SK-N-SH (cell line): ENCODE results near the gene MAP10. TPM values are rescaled to one million over a fixed set of nuclear protein-coding genes. Genes with fewer than 3 reads are reported as not detected.

Source experiments
- CTCF ChIA-PET: fragments of 300-600, 350-600 bp; formaldehyde crosslinking; extraction: SDS; loops from one replicate; lab custom pipeline; 2021; lab: Yijun Ruan, JAX
- POLR2A ChIA-PET: fragments of 350-600 bp; sonication (Branson Sonifier 250); formaldehyde crosslinking; extraction: SDS; loops from one replicate; lab custom pipeline; 2020; ENCODE audit warnings: antibody characterized with exemption, inconsistent platforms; lab: Yijun Ruan, JAX
- DNase-seq: peaks from one replicate; pipeline ENCODE4 v3.0.0; 2012
- H2AFZ ChIP-seq: fragments of 200-600 bp; sonication (generic); 2 replicates; pipeline ENCODE4 v1.8.1; 2016; ENCODE audit warnings: antibody characterized with exemption, mild to moderate bottlenecking, low read depth
- H3F3A ChIP-seq: fragments of 200-600 bp; sonication (generic); replicated peaks from 2 replicates; pipeline ENCODE3; 2016; ENCODE audit warnings: antibody characterized with exemption, mild to moderate bottlenecking; ENCODE audit not compliant: insufficient read depth
- H3K27ac ChIP-seq, 2 experiments: fragments of 200-500 bp in 1 of 2; fragments of 200-600 bp in 1 of 2; sonication (Bioruptor generic) in 1 of 2; sonication (generic), shearing (Covaris generic) in 1 of 2; 2 replicates each; pipeline versions ENCODE4 v1.5.1 to v1.6.1; 2014 to 2016; ENCODE audit warnings: low read depth in 2 of 2, inconsistent platforms in 1 of 2, low read length in 1 of 2, mild to moderate bottlenecking in 1 of 2, mixed read lengths in 1 of 2
- H3K27me3 ChIP-seq: fragments of 200-600 bp; sonication (generic), shearing (Covaris generic); 2 replicates; pipeline ENCODE4 v1.6.1; 2016; ENCODE audit warnings: mixed run types; ENCODE audit not compliant: insufficient read depth
- H3K36me3 ChIP-seq, 2 experiments: fragments of 200-500 bp in 1 of 2; fragments of 200-600 bp in 1 of 2; sonication (Bioruptor generic) in 1 of 2; sonication (generic) in 1 of 2; replicated peaks in 1 of 2; 2 replicates each; pipeline versions ENCODE3 to v1.5.1; 2014 to 2016; ENCODE audit warnings: low read length in 1 of 2, mild to moderate bottlenecking in 1 of 2; ENCODE audit not compliant: insufficient read depth in 2 of 2, control insufficient read depth in 1 of 2
- H3K4me1 ChIP-seq, 2 experiments: fragments of 200-500 bp in 1 of 2; fragments of 200-600 bp in 1 of 2; sonication (Bioruptor generic) in 1 of 2; sonication (generic), shearing (Covaris generic) in 1 of 2; 2 replicates each; pipeline versions ENCODE4 v1.5.1 to v1.6.1; 2014 to 2016; ENCODE audit warnings: low read depth in 1 of 2, low read length in 1 of 2, mixed run types in 1 of 2; ENCODE audit not compliant: insufficient read depth in 2 of 2, control insufficient read depth in 1 of 2
- H3K4me2 ChIP-seq: fragments of 200-600 bp; sonication (generic), shearing (Covaris generic); 2 replicates; pipeline ENCODE4 v1.6.1; 2017; ENCODE audit warnings: mixed run types
- H3K4me3 ChIP-seq, 2 experiments: fragments of 200-500 bp in 1 of 2; fragments of 200-600 bp in 1 of 2; sonication (Bioruptor generic) in 1 of 2; sonication (generic), shearing (Covaris generic) in 1 of 2; 2 replicates each; pipeline versions ENCODE4 v1.5.1 to v1.8.1; 2014 to 2016; ENCODE audit warnings: low read depth in 2 of 2, inconsistent platforms in 1 of 2, low read length in 1 of 2, mild to moderate bottlenecking in 1 of 2, mixed read lengths in 1 of 2, moderate library complexity in 1 of 2
- H3K79me2 ChIP-seq: fragments of 200-600 bp; sonication (generic); 2 replicates; pipeline ENCODE4 v1.8.1; 2017; ENCODE audit warnings: mild to moderate bottlenecking; ENCODE audit not compliant: insufficient read depth
- H3K9ac ChIP-seq: fragments of 200-600 bp; sonication (generic); 2 replicates; pipeline ENCODE4 v1.6.1; 2017; ENCODE audit warnings: mixed run types
- H3K9me2 ChIP-seq: fragments of 200-600 bp; sonication (generic); 2 replicates; pipeline ENCODE4 v1.6.1; 2017; ENCODE audit warnings: mixed run types
- H3K9me3 ChIP-seq: fragments of 200-600 bp; sonication (generic); 2 replicates; pipeline ENCODE4 v1.6.1; 2017; ENCODE audit warnings: mixed run types, mild to moderate bottlenecking, moderate library complexity
- H4K20me1 ChIP-seq: fragments of 200-600 bp; sonication (generic); 2 replicates; pipeline ENCODE4 v1.6.1; 2017; ENCODE audit warnings: mild to moderate bottlenecking, mixed run types; ENCODE audit not compliant: insufficient read depth
- CHD2 ChIP-seq: fragments of 150-350 bp; IDR thresholded peaks from 2 replicates; pipeline ENCODE4 v1.6.1; 2018; ENCODE audit warnings: low read length; ENCODE audit not compliant: partially characterized antibody
- CTCF ChIP-seq: fragments of 200-600 bp; sonication (generic); IDR thresholded peaks from 2 replicates; pipeline ENCODE4 v1.6.1; 2017; ENCODE audit warnings: antibody characterized with exemption, mild to moderate bottlenecking, moderate library complexity
- ELF1 ChIP-seq: IDR thresholded peaks from 2 replicates; pipeline ENCODE4 v1.4.0; 2012
- EP300 ChIP-seq, 2 experiments: IDR thresholded peaks; 2 replicates each; pipeline versions ENCODE4 v1.4.0 to v1.6.1; 2012; ENCODE audit warnings: borderline replicate concordance in 1 of 2, low read depth in 1 of 2, low read length in 1 of 2
- FOXJ3 ChIP-seq: sonication (generic); formaldehyde crosslinking; IDR thresholded peaks from 2 replicates; pipeline ENCODE4 v1.5.1; 2020; ENCODE audit warnings: mild to moderate bottlenecking, missing genetic modification reagents
- FOXM1 ChIP-seq: IDR thresholded peaks from 2 replicates; pipeline ENCODE4 v1.4.0; 2012; ENCODE audit warnings: low read depth, mild to moderate bottlenecking
- GATA2 ChIP-seq: sonication (generic); formaldehyde crosslinking; IDR thresholded peaks from 2 replicates; pipeline ENCODE4 v1.5.0; 2020; ENCODE audit warnings: mild to moderate bottlenecking, missing genetic modification reagents
- IRF3 ChIP-seq: fragments of 150-350 bp; IDR thresholded peaks from 2 replicates; pipeline ENCODE4 v1.6.1; 2016; ENCODE audit warnings: mild to moderate bottlenecking, low read depth, low read length
- MXI1 ChIP-seq: IDR thresholded peaks from 2 replicates; pipeline ENCODE4 v1.6.1; 2012; ENCODE audit warnings: mild to moderate bottlenecking, low read depth, low read length, improper control_type of control experiment
- NFIC ChIP-seq: IDR thresholded peaks from 2 replicates; pipeline ENCODE4 v1.4.0; 2012; ENCODE audit warnings: borderline replicate concordance
- POLR2AphosphoS5 ChIP-seq: IDR thresholded peaks from 2 replicates; pipeline ENCODE4 v1.6.1; 2012; ENCODE audit warnings: low read depth, low read length
- RCOR1 ChIP-seq: fragments of 150-350 bp; IDR thresholded peaks from 2 replicates; pipeline ENCODE4 v1.6.1; 2017; ENCODE audit warnings: antibody characterized with exemption, low read length
- RXRA ChIP-seq: IDR thresholded peaks from 2 replicates; pipeline ENCODE4 v1.4.0; 2012; ENCODE audit warnings: low read depth, mild to moderate bottlenecking, borderline replicate concordance
- SIN3A ChIP-seq: IDR thresholded peaks from 2 replicates; pipeline ENCODE4 v1.6.1; 2012; ENCODE audit warnings: low read depth, mild to moderate bottlenecking, low read length, moderate library complexity, borderline replicate concordance
- TCF12 ChIP-seq: IDR thresholded peaks from 2 replicates; pipeline ENCODE4 v1.4.0; 2012
- USF2 ChIP-seq: fragments of 150-350 bp; IDR thresholded peaks from 2 replicates; pipeline ENCODE4 v1.6.1; 2017; ENCODE audit warnings: antibody characterized with exemption, low read length, low read depth, borderline replicate concordance
- ZBTB33 ChIP-seq: IDR thresholded peaks from 2 replicates; pipeline ENCODE4 v1.4.0; 2012; ENCODE audit warnings: low read depth, borderline replicate concordance
- polyA plus RNA-seq, 3 experiments: library from polyadenylated mRNA; depleted of rRNA; stranded (reverse); fragments of >200 nt; gene quantifications; 2 replicates each; pipeline ENCODE4 v1.2.3, GENCODE V29; 2012
- TF ChIP-seq, protein P1 (sequence below): IDR thresholded peaks from 2 replicates; pipeline ENCODE4 v1.6.1; 2012; ENCODE audit warnings: mild to moderate bottlenecking, low read depth, low read length, moderate library complexity
- TF ChIP-seq, protein P2 (sequence below): IDR thresholded peaks from 2 replicates; pipeline ENCODE4 v1.4.0; 2012; ENCODE audit warnings: low read depth, borderline replicate concordance
- TF ChIP-seq, protein P3 (sequence below): IDR thresholded peaks from 2 replicates; pipeline ENCODE4; 2012

The MAP10 gene
- polyA plus RNA-seq, 1 of the 3 experiments (the other 2 are of a cell fraction): 0.43 TPM

DNA sequence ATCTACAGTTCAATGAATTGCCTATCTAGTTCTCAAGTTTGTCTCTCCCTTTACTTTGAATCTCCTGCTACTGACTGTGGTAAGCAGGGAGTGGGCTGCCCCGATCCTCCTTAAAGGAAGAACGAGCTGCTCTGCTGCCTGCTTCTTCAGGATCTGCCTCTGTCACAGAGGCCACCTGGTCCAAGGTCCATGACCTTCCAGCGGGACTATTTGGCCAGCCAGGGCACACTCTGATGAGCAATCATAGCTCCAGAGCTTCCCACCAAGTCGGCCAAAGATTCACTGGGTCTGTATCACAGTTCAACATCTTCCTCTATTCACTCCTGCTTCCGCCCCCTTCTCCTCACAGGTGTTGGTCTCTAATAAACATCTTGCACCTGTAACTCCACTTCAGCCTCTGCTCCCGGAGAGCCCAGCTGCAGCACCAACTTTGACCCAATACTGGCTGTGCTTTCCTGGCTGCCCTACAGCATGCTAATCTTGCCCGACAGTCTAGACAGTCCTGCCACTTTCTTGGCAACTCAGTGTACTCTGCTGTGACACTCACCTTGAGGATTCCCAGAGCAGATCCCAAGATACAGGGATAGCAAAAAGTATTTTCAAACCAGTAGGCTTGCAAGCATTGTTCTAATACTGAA is 16.9 kb upstream of the MAP10 start (continued):
- TF ChIP-seq, protein P1, sequence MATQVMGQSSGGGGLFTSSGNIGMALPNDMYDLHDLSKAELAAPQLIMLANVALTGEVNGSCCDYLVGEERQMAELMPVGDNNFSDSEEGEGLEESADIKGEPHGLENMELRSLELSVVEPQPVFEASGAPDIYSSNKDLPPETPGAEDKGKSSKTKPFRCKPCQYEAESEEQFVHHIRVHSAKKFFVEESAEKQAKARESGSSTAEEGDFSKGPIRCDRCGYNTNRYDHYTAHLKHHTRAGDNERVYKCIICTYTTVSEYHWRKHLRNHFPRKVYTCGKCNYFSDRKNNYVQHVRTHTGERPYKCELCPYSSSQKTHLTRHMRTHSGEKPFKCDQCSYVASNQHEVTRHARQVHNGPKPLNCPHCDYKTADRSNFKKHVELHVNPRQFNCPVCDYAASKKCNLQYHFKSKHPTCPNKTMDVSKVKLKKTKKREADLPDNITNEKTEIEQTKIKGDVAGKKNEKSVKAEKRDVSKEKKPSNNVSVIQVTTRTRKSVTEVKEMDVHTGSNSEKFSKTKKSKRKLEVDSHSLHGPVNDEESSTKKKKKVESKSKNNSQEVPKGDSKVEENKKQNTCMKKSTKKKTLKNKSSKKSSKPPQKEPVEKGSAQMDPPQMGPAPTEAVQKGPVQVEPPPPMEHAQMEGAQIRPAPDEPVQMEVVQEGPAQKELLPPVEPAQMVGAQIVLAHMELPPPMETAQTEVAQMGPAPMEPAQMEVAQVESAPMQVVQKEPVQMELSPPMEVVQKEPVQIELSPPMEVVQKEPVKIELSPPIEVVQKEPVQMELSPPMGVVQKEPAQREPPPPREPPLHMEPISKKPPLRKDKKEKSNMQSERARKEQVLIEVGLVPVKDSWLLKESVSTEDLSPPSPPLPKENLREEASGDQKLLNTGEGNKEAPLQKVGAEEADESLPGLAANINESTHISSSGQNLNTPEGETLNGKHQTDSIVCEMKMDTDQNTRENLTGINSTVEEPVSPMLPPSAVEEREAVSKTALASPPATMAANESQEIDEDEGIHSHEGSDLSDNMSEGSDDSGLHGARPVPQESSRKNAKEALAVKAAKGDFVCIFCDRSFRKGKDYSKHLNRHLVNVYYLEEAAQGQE: no peak
- TF ChIP-seq MXI1 (no peak), FOXJ3 (CRISPR knock-in tag) (no peak), GATA2 (no peak), CHD2 (no peak)
- TF ChIP-seq, all 33 proteins: peak for 0

DNA sequence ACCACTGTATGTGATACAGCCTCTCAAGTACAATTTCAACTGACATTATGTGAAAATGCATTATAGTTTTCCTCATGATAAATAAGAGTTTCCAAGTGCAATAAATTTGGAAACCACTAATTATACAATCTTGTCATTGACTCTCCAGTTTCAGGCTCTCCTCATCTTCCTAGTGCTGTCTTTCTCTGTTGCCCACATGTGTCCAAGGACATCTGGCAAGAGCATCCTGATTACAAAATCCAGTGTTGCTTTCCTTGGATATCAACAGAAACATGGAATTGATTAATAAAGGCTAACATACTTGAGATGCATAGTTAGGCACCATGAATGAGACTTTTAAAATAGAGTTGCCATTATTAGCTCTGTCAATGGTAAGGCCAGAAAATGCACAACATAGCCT is 15.6 kb upstream of the MAP10 start:
- Histone ChIP-seq H3K27ac (no peak overlapping the region), H4K20me1 (no peaks in the 10 kb centered on the region), H2AFZ (no peak overlapping the region), H3K4me1 (peaks cover 0 to 9% of the 10 kb centered on the region in 2 experiments; a peak in 1 of 4 replicates), H3K27me3 (no peaks in the 10 kb centered on the region), H3K36me3 (no peaks in the 10 kb centered on the region), H3K4me3 (no peak overlapping the region), H3K9ac (no peak overlapping the region), H3F3A (no peaks in the 10 kb centered on the region), H3K9me2 (no peaks in the 10 kb centered on the region), H3K4me2 (no peak overlapping the region), H3K9me3 (no peaks in the 10 kb centered on the region), H3K79me2 (no peaks in the 10 kb centered on the region)
- no peak for DNase-seq
- ChIA-PET POLR2A (no interaction called here), CTCF (interaction anchor here (0.6 kb wide), 1 partner anchor 456 kb away, joined by 3 read pairs; no protein-coding TSS in a partner anchor)
- TF ChIP-seq CHD2: no peak
- no peak for TF ChIP-seq USF2
- TF ChIP-seq, protein P2, sequence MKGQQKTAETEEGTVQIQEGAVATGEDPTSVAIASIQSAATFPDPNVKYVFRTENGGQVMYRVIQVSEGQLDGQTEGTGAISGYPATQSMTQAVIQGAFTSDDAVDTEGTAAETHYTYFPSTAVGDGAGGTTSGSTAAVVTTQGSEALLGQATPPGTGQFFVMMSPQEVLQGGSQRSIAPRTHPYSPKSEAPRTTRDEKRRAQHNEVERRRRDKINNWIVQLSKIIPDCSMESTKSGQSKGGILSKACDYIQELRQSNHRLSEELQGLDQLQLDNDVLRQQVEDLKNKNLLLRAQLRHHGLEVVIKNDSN: no peak
- TF ChIP-seq RXRA: no peak
- no peak for TF ChIP-seq ELF1
- no peak for TF ChIP-seq NFIC
- no peak for TF ChIP-seq POLR2AphosphoS5
- no peak for TF ChIP-seq EP300 (IDR thresholded peaks at IDR 0.05; ENCODE audit: borderline replicate concordance in 1 of 2, low read depth in 1 of 2, low read length in 1 of 2)
- TF ChIP-seq TCF12: no peak
- no peak for TF ChIP-seq SIN3A
- no peak for TF ChIP-seq RCOR1
- TF ChIP-seq ZBTB33: no peak
- TF ChIP-seq FOXJ3 (CRISPR knock-in tag): no peak
- no peak for TF ChIP-seq IRF3
- TF ChIP-seq, protein P3, sequence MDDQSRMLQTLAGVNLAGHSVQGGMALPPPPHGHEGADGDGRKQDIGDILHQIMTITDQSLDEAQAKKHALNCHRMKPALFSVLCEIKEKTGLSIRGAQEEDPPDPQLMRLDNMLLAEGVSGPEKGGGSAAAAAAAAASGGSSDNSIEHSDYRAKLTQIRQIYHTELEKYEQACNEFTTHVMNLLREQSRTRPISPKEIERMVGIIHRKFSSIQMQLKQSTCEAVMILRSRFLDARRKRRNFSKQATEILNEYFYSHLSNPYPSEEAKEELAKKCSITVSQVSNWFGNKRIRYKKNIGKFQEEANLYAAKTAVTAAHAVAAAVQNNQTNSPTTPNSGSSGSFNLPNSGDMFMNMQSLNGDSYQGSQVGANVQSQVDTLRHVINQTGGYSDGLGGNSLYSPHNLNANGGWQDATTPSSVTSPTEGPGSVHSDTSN: no peak
- TF ChIP-seq FOXM1: no peak
- no peak for TF ChIP-seq CTCF
